RKO (cell line): ENCODE data around the gene TLR1.
"Not testable (repeated sequence)": the region's sequence is repeated elsewhere in the genome, so short reads cannot be mapped to it uniquely, and the experiment has no call there.

ENCODE experiments used
- DNase-seq: peaks from one replicate; pipeline ENCODE4 v3.0.0-alpha.2; 2016; ENCODE audit warnings: low spot score

The TLR1 gene

GRCh38 chr4:38774181-38774955, 30.2 kb downstream of the TLR1 start:
- DNase-seq: no peak

- not testable (repeated sequence) for DNase-seq
Observed at GRCh38 chr4:38770281-38770680, 34.3 kb downstream of the TLR1 start.

- DNase-seq: no peak
Observed at GRCh38 chr4:38769857-38770256, 34.7 kb downstream of the TLR1 start.

GRCh38 chr4:38769441-38769840, 35.1 kb downstream of the TLR1 start:
- DNase-seq: no peak

- no peak for DNase-seq
Observed at GRCh38 chr4:38768968-38769394, 35.6 kb downstream of the TLR1 start.

GRCh38 chr4:38766940-38767339, 37.7 kb downstream of the TLR1 start:
- DNase-seq: not testable (repeated sequence)

- peak; percentile 66 for DNase-seq
Observed at GRCh38 chr4:38765382-38765781, 39.2 kb downstream of the TLR1 start.

GRCh38 chr4:38764277-38764676, 40.3 kb downstream of the TLR1 start:
- no peak for DNase-seq

- DNase-seq: no peak
Observed at GRCh38 chr4:38762560-38762959, 42.0 kb downstream of the TLR1 start.

- DNase-seq: no peak
Observed at GRCh38 chr4:38759790-38760122, 44.8 kb downstream of the TLR1 start.

- peak; percentile 49 for DNase-seq
Observed at GRCh38 chr4:38759113-38759789, 45.3 kb downstream of the TLR1 start.

- DNase-seq: no peak
Observed at GRCh38 chr4:38757945-38758600, 46.5 kb downstream of the TLR1 start.

GRCh38 chr4:38752941-38753806, 51.4 kb downstream of the TLR1 start:
- DNase-seq: no peak

GRCh38 chr4:38752372-38752940, 52.1 kb downstream of the TLR1 start:
- no peak for DNase-seq

GRCh38 chr4:38751341-38752010, 53.1 kb downstream of the TLR1 start:
- DNase-seq: no peak

GRCh38 chr4:38749336-38749735, 55.3 kb downstream of the TLR1 start:
- no peak for DNase-seq

- DNase-seq: no peak
Observed at GRCh38 chr4:38747629-38748028, 57.0 kb downstream of the TLR1 start.
